ENCODE results near the gene CAP2. TPM values are rescaled to one million over a fixed set of nuclear protein-coding genes. Genes with fewer than 3 reads are reported as not detected.
A peak's percentile ranks its signal among the peaks of the same experiment; 100 is the strongest.

CAP2 gene
- total RNA-seq, 4 donors from 2014 or later = 208 to 439 (median 295) TPM

- Histone ChIP-seq H3K4me1 (peaks cover 6 to 27% of the 10 kb centered on the region in 2 donors), H3K27ac (peak overlapping the region; percentile 36 to 97 (median 96)), H3K4me3 (no peak overlapping the region), H3K9me3 (no peaks in the 10 kb centered on the region), H3K36me3 (no peaks in the 10 kb centered on the region), H3K27me3 (no peaks in the 10 kb centered on the region)
- in situ Hi-C loops (cut with MboI; ENCODE audit: low sequenced_read_pairs in 4 of 4) = loop anchor here in 1 of 4 donors (10.0 kb wide), 1 partner anchor 95 kb away; no protein-coding TSS in a partner anchor
- TF ChIP-seq POLR2A (IDR thresholded peaks at IDR 0.05) = no peak
- ATAC-seq (no peak), DNase-seq (no peak)
- intact Hi-C loops (cut with DNase I; ENCODE audit: low total_unique reads) = loop anchor here (5.0 kb wide), 3 partner anchors 82 to 223 kb away; no protein-coding TSS in a partner anchor
These were observed 3.1 kb upstream of the CAP2 start for GRCh38 chr6:17390276-17390675.

DNA sequence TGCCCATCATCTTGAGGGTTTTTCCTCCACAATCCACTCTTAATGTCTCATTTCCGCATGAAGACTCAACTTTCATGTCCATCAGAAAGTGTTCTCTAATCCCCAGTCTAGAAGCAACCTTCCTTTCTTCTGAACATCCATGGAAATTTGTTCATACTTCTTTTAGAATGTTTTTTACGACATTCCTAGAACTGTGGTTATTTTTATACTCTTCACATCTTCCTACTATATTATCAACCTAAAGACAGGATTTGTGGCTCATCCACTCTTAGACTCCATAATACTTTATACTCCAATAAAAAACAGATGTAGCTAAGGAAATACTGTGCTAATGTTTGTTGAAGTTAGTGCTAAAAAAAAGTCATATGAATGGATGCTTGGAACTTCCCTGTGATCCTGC, 1.4 kb upstream of the CAP2 start:
- in situ Hi-C loops (cut with MboI; ENCODE audit: low sequenced_read_pairs in 4 of 4) = loop anchor here in 1 of 4 donors (10.0 kb wide), 1 partner anchor 93 kb away; no protein-coding TSS in a partner anchor

GRCh38 chr6:17393892-17394631, 667 bp downstream of the CAP2 start:
- peak overlapping the region; percentile 96 to 97 (median 96) for H3K27ac ChIP-seq
- H3K27me3 ChIP-seq = no peaks in the 10 kb centered on the region
- peak; percentile 80 to 85 for ATAC-seq
- no peaks in the 10 kb centered on the region for H3K36me3 ChIP-seq
- in situ Hi-C loops (cut with MboI; ENCODE audit: low sequenced_read_pairs in 4 of 4) = loop anchor here in 1 of 4 donors (10.0 kb wide), 1 partner anchor 91 kb away; no protein-coding TSS in a partner anchor
- intact Hi-C loops (cut with DNase I; ENCODE audit: low total_unique reads) = loop anchor here (1.0 to 5.0 kb wide), 5 partner anchors 25 to 227 kb away; no protein-coding TSS in a partner anchor
- no peaks in the 10 kb centered on the region for H3K9me3 ChIP-seq
- H3K4me3 ChIP-seq = peak overlapping the region; percentile 80 to 86 (median 80)
- H3K4me1 ChIP-seq = peaks cover 19 to 41% of the 10 kb centered on the region in 2 donors
- DNase-seq = peak; percentile 59 to 83
- no peak for TF ChIP-seq CTCF (IDR thresholded peaks at IDR 0.05 in 4 of 5, conservative IDR thresholded peaks at IDR 0.05 in 1 of 5)
- TF ChIP-seq POLR2A (IDR thresholded peaks at IDR 0.05) = no peak

More for the DNA sequence above, 1.4 kb upstream of the CAP2 start:
- intact Hi-C loops (cut with DNase I; ENCODE audit: low total_unique reads) = loop anchor here (5.0 kb wide), 3 partner anchors 80 to 225 kb away; no protein-coding TSS in a partner anchor
- Histone ChIP-seq H3K9me3 (no peaks in the 10 kb centered on the region), H3K27ac (peak overlapping the region; percentile 96 to 97 (median 96)), H3K4me1 (peaks cover 10 to 29% of the 10 kb centered on the region in 2 donors), H3K27me3 (no peaks in the 10 kb centered on the region), H3K36me3 (no peaks in the 10 kb centered on the region), H3K4me3 (no peak overlapping the region)
- DNase-seq = no peak
- no peak for TF ChIP-seq POLR2A (IDR thresholded peaks at IDR 0.05)
- TF ChIP-seq CTCF (IDR thresholded peaks at IDR 0.05 in 4 of 5, conservative IDR thresholded peaks at IDR 0.05 in 1 of 5) = no peak
- ATAC-seq = no peak

DNA sequence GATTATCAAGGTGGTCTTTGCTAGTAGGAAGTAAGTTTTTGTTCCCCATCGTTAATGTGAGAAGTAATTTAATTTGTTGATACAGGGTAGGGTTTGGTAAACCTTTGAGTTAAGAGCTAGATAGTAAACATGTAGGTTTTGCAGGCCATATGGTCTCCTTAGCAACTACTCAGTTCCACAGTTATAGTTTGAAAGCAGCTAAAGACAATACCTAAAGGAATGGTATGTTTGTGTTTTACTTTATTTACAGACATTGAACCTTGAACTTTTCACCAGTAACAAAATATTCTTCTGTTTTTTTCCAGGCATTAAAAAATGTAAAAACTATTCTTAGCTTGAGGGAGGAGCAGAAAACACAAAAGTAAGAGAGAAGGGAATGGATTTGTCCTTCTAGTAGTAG, 1.7 kb downstream of the CAP2 start:
- in situ Hi-C loops (cut with MboI; ENCODE audit: low sequenced_read_pairs in 4 of 4) = loop anchor here in 1 of 4 donors (10.0 kb wide), 1 partner anchor 90 kb away; no protein-coding TSS in a partner anchor
- TF ChIP-seq POLR2A (IDR thresholded peaks at IDR 0.05) (no peak), CTCF (IDR thresholded peaks at IDR 0.05 in 4 of 5, conservative IDR thresholded peaks at IDR 0.05 in 1 of 5) (no peak)
- Histone ChIP-seq H3K4me1 (peaks cover 27 to 47% of the 10 kb centered on the region in 2 donors), H3K9me3 (no peaks in the 10 kb centered on the region), H3K36me3 (no peaks in the 10 kb centered on the region), H3K27me3 (no peaks in the 10 kb centered on the region), H3K27ac (peak overlapping the region; percentile 96 to 97 (median 96)), H3K4me3 (peak overlapping the region; percentile 63 to 86 (median 80))
- ATAC-seq (no peak), DNase-seq (no peak)
- intact Hi-C loops (cut with DNase I; ENCODE audit: low total_unique reads) = loop anchor here (2.0 kb wide), 1 partner anchor 24 kb away; no protein-coding TSS in a partner anchor

DNA sequence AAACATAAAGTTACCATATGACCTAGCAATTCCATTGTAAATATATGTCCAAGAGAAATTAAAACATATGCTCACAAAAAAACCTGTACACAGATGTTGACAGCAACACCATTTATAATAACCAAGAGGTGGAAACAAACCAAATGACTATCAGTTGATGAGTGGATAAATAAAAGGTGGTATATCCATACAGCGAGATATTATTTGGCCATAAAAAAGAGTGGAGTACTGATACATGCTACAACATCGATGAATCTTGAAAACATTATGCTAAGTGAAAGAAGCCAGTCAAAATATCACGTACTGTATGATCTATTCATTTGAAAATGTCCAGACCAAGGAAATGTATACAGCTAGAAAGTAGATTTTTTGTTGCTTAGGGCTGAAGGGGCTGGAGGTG, 2.9 kb downstream of the CAP2 start:
- Histone ChIP-seq H3K36me3 (no peaks in the 10 kb centered on the region), H3K9me3 (no peaks in the 10 kb centered on the region), H3K27me3 (no peaks in the 10 kb centered on the region), H3K4me3 (peak overlapping the region in 2 of 4 donors; percentile 80 to 86), H3K4me1 (peaks cover 38 to 57% of the 10 kb centered on the region in 2 donors), H3K27ac (peak overlapping the region; percentile 96 to 97 (median 96))
- DNase-seq (no peak), ATAC-seq (no peak)
- intact Hi-C loops (cut with DNase I; ENCODE audit: low total_unique reads) = no loop called here
- TF ChIP-seq CTCF (IDR thresholded peaks at IDR 0.05 in 4 of 5, conservative IDR thresholded peaks at IDR 0.05 in 1 of 5) = no peak
- in situ Hi-C loops (cut with MboI; ENCODE audit: low sequenced_read_pairs in 4 of 4) = loop anchor here in 1 of 4 donors (10.0 kb wide), 1 partner anchor 89 kb away; no protein-coding TSS in a partner anchor

Measured in gastrocnemius medialis (tissue), 4 donors.